Stimulated activated CD4-positive, alpha-beta T cell treated with anti-CD3 and anti-CD28 coated beads, TNF-alpha, amount 100 ng/mL, for 1 hour (primary cell): ENCODE measurements around the gene VSX1.

Experiments used
- DNase-seq, 3 donors: peaks; one replicate each; pipeline ENCODE4 v3.0.0-alpha.2; 2020; ENCODE audit warnings: low read depth in 3 of 3, low spot score in 1 of 3

The VSX1 gene

GRCh38 chr20:25040438-25040831 lies 41.5 kb downstream of the VSX1 start:
- no peak for DNase-seq

- no peak for DNase-seq
Observed at GRCh38 chr20:25039697-25040437, 42.1 kb downstream of the VSX1 start.

- no peak for DNase-seq
Observed at GRCh38 chr20:25038591-25039015, 43.3 kb downstream of the VSX1 start.

GRCh38 chr20:25038103-25038410 lies 43.9 kb downstream of the VSX1 start:
- DNase-seq, result no peak

- no peak for DNase-seq
Observed at GRCh38 chr20:25037288-25038102, 44.4 kb downstream of the VSX1 start.

GRCh38 chr20:25036331-25036936 lies 45.5 kb downstream of the VSX1 start:
- DNase-seq, result no peak

GRCh38 chr20:25035921-25036320 lies 46.0 kb downstream of the VSX1 start:
- DNase-seq, result no peak

GRCh38 chr20:25033924-25034300 lies 48.0 kb downstream of the VSX1 start:
- DNase-seq, result no peak

- no peak for DNase-seq
Observed at GRCh38 chr20:25033265-25033923, 48.5 kb downstream of the VSX1 start.

GRCh38 chr20:25032478-25033264 lies 49.3 kb downstream of the VSX1 start:
- no peak for DNase-seq

- DNase-seq, result no peak
Observed at GRCh38 chr20:25032065-25032477, 49.9 kb downstream of the VSX1 start.

- no peak for DNase-seq
Observed at GRCh38 chr20:25031241-25031640, 50.7 kb downstream of the VSX1 start.

- no peak for DNase-seq
Observed at GRCh38 chr20:25030649-25031207, 51.2 kb downstream of the VSX1 start.

- DNase-seq, result no peak
Observed at GRCh38 chr20:25030007-25030648, 51.8 kb downstream of the VSX1 start.

- DNase-seq, result no peak
Observed at GRCh38 chr20:25025986-25026605, 55.8 kb downstream of the VSX1 start.
